ENCODE results near the gene UGP2. TPM values are rescaled to one million over a fixed set of nuclear protein-coding genes. Genes with fewer than 3 reads are reported as not detected.

The UGP2 gene
- total RNA-seq, 1 experiment from 2014 or later = 78.4 TPM

- intact Hi-C loops (cut with micrococcal nuclease) = no loop called here
- BruUV-seq (replicated peaks) = no TSS peak
- H3K27ac Mint-ChIP-seq (ENCODE audit: low read depth, unreplicated experiment) = no peak overlapping the region
- TF ChIP-seq CTCF (IDR thresholded peaks at IDR 0.05; ENCODE audit: unreplicated experiment) = no peak
- H3K4me1 Mint-ChIP-seq (ENCODE audit: insufficient read depth, unreplicated experiment) = peaks cover 52% of the 10 kb centered on the region
- no peak overlapping the region for H3K4me3 Mint-ChIP-seq (ENCODE audit: unreplicated experiment)
- H3K27me3 Mint-ChIP-seq (ENCODE audit: insufficient read depth, unreplicated experiment) = no peaks in the 10 kb centered on the region
- H3K36me3 Mint-ChIP-seq (ENCODE audit: insufficient read depth, unreplicated experiment) = peaks cover 18% of the 10 kb centered on the region
- CTCF ChIA-PET = interaction anchor here (1.1 kb wide), 1 partner anchor 152 kb away, joined by 6 read pairs; no protein-coding TSS in a partner anchor
- H3K9me3 Mint-ChIP-seq (ENCODE audit: unreplicated experiment) = no peaks in the 10 kb centered on the region
- POLR2A ChIA-PET = interaction anchor here (0.6 to 9.6 kb wide), 8 partner anchors 7 to 262 kb away, joined by 3 to 140 read pairs (median 4); partner anchors contain the start of genes MDH1, UGP2 and WDPCP
- DNase-seq (ENCODE audit: unreplicated experiment) = no peak
Measured at GRCh38 chr2:63850649-63851048, 9.0 kb downstream of the UGP2 start.

GRCh38 chr2:63851691-63852311 is 10.1 kb downstream of the UGP2 start:
- POLR2A ChIA-PET = interaction anchor here (1.0 to 9.6 kb wide), 7 partner anchors 8 to 263 kb away, joined by 3 to 140 read pairs (median 6); partner anchors contain the start of genes UGP2 and WDPCP
- no peaks in the 10 kb centered on the region for H3K9me3 Mint-ChIP-seq (ENCODE audit: unreplicated experiment)
- CTCF ChIA-PET = interaction anchor here (2.2 to 2.5 kb wide), 2 partner anchors 9 to 153 kb away, joined by 13 read pairs; no protein-coding TSS in a partner anchor
- no peak for TF ChIP-seq CTCF (IDR thresholded peaks at IDR 0.05; ENCODE audit: unreplicated experiment)
- H3K4me3 Mint-ChIP-seq (ENCODE audit: unreplicated experiment) = no peak overlapping the region
- BruUV-seq (replicated peaks) = no TSS peak
- no peak overlapping the region for H3K27ac Mint-ChIP-seq (ENCODE audit: low read depth, unreplicated experiment)
- peaks cover 29% of the 10 kb centered on the region for H3K36me3 Mint-ChIP-seq (ENCODE audit: insufficient read depth, unreplicated experiment)
- peak; percentile 34 for DNase-seq (ENCODE audit: unreplicated experiment)
- intact Hi-C loops (cut with micrococcal nuclease) = no loop called here
- no peaks in the 10 kb centered on the region for H3K27me3 Mint-ChIP-seq (ENCODE audit: insufficient read depth, unreplicated experiment)
- H3K4me1 Mint-ChIP-seq (ENCODE audit: insufficient read depth, unreplicated experiment) = peaks cover 44% of the 10 kb centered on the region

- BruUV-seq (replicated peaks) = no TSS peak
- Mint-ChIP-seq H3K36me3 (ENCODE audit: insufficient read depth, unreplicated experiment) (peaks cover 36% of the 10 kb centered on the region), H3K27ac (ENCODE audit: low read depth, unreplicated experiment) (peak overlapping the region; percentile 76), H3K9me3 (ENCODE audit: unreplicated experiment) (no peaks in the 10 kb centered on the region), H3K4me3 (ENCODE audit: unreplicated experiment) (no peak overlapping the region), H3K27me3 (ENCODE audit: insufficient read depth, unreplicated experiment) (no peaks in the 10 kb centered on the region), H3K4me1 (ENCODE audit: insufficient read depth, unreplicated experiment) (peaks cover 35% of the 10 kb centered on the region)
- CTCF ChIA-PET = interaction anchor here (1.1 to 2.5 kb wide), 6 partner anchors 8 to 163 kb away, joined by 3 to 13 read pairs (median 6); partner anchors contain the start of gene UGP2
- POLR2A ChIA-PET = interaction anchor here (1.0 to 9.6 kb wide), 7 partner anchors 8 to 155 kb away, joined by 3 to 140 read pairs (median 11); partner anchors contain the start of gene UGP2
- no peak for TF ChIP-seq CTCF (IDR thresholded peaks at IDR 0.05; ENCODE audit: unreplicated experiment)
- intact Hi-C loops (cut with micrococcal nuclease) = no loop called here
- DNase-seq (ENCODE audit: unreplicated experiment) = peak; percentile 59
Measured at GRCh38 chr2:63853527-63854310, 12.0 kb downstream of the UGP2 start.
